H9 (cell line): ENCODE data around the gene CIB4. TPM values are rescaled to one million over a fixed set of nuclear protein-coding genes. Genes with fewer than 3 reads are reported as not detected.

ENCODE experiments used
- DNase-seq: peaks from one replicate; pipeline ENCODE4 v3.0.0-alpha.2; 2017
- H2AFZ ChIP-seq: one replicate; pipeline ENCODE4 v1.6.1; 2013; ENCODE audit warnings: mild to moderate bottlenecking, low read length, control low read depth, moderate library complexity
- H2AK5ac ChIP-seq: 2 replicates; pipeline ENCODE4 v1.6.1; 2013; ENCODE audit warnings: low read length, control low read depth, mixed read lengths; ENCODE audit not compliant: insufficient read length
- H2BK120ac ChIP-seq: one replicate; pipeline ENCODE4 v1.6.1; 2013; ENCODE audit warnings: low read depth, mild to moderate bottlenecking, low read length, control low read depth, inconsistent platforms; ENCODE audit not compliant: poor library complexity, severe bottlenecking
- H2BK12ac ChIP-seq: 2 replicates; pipeline ENCODE4 v1.6.1; 2013; ENCODE audit warnings: low read length, control low read depth, mixed read lengths, low read depth; ENCODE audit not compliant: insufficient read length
- H2BK15ac ChIP-seq: 2 replicates; pipeline ENCODE4 v1.6.1; 2013; ENCODE audit warnings: low read depth, low read length, control low read depth
- H2BK20ac ChIP-seq: one replicate; pipeline ENCODE4 v1.6.1; 2013; ENCODE audit warnings: low read depth, mild to moderate bottlenecking, low read length, control low read depth, inconsistent platforms; ENCODE audit not compliant: poor library complexity, severe bottlenecking
- H2BK5ac ChIP-seq: 2 replicates; pipeline ENCODE4 v1.6.1; 2013; ENCODE audit warnings: low read length, control low read depth, mixed read lengths; ENCODE audit not compliant: insufficient read length
- H3K14ac ChIP-seq: 2 replicates; pipeline ENCODE4 v1.6.1; 2013; ENCODE audit warnings: low read length, control low read depth; ENCODE audit not compliant: insufficient read depth
- H3K18ac ChIP-seq: 2 replicates; pipeline ENCODE4 v1.6.1; 2013; ENCODE audit warnings: low read depth, mild to moderate bottlenecking, mixed read lengths, low read length, control low read depth; ENCODE audit not compliant: insufficient read length
- H3K23ac ChIP-seq: 2 replicates; pipeline ENCODE4 v1.6.1; 2013; ENCODE audit warnings: low read length, control low read depth, mixed read lengths, low read depth; ENCODE audit not compliant: insufficient read length
- H3K23me2 ChIP-seq: 2 replicates; pipeline ENCODE4 v1.6.1; 2013; ENCODE audit warnings: low read depth, mild to moderate bottlenecking, mixed read lengths, low read length, control low read depth; ENCODE audit not compliant: insufficient read length, poor library complexity, severe bottlenecking
- H3K27ac ChIP-seq: 2 replicates; pipeline ENCODE4 v1.5.1; 2013; ENCODE audit warnings: low read length, control low read depth, mixed read lengths, low read depth; ENCODE audit not compliant: insufficient read length
- H3K27me3 ChIP-seq: 2 replicates; pipeline ENCODE4 v1.6.1; 2013; ENCODE audit warnings: low read length, control low read depth, inconsistent platforms; ENCODE audit not compliant: insufficient read depth
- H3K4ac ChIP-seq: 2 replicates; pipeline ENCODE4 v1.6.1; 2013; ENCODE audit warnings: low read depth, mild to moderate bottlenecking, control low read depth, inconsistent platforms, low read length, moderate library complexity
- H3K4me1 ChIP-seq: 2 replicates; pipeline ENCODE4 v1.6.1; 2013; ENCODE audit warnings: low read length, control low read depth, inconsistent platforms; ENCODE audit not compliant: insufficient read depth
- H3K4me2 ChIP-seq: 2 replicates; pipeline ENCODE4 v1.6.1; 2013; ENCODE audit warnings: low read length, control low read depth, mixed read lengths; ENCODE audit not compliant: insufficient read length, insufficient read depth
- H3K56ac ChIP-seq: 2 replicates; pipeline ENCODE4 v1.6.1; 2013; ENCODE audit warnings: low read depth, mild to moderate bottlenecking, mixed read lengths, low read length, control low read depth; ENCODE audit not compliant: insufficient read length
- H3K79me1 ChIP-seq: 2 replicates; pipeline ENCODE4 v1.6.1; 2013; ENCODE audit warnings: low read depth, mild to moderate bottlenecking, moderate library complexity, low read length, control low read depth, inconsistent platforms; ENCODE audit not compliant: insufficient read depth, poor library complexity, severe bottlenecking
- H3K79me2 ChIP-seq: 2 replicates; pipeline ENCODE4 v1.6.1; 2013; ENCODE audit warnings: low read length, control low read depth, inconsistent platforms; ENCODE audit not compliant: insufficient read depth
- H3K9ac ChIP-seq: 2 replicates; pipeline ENCODE4 v1.6.1; 2013; ENCODE audit warnings: low read length, control low read depth, mixed read lengths; ENCODE audit not compliant: insufficient read length; ENCODE audit errors: extremely low read depth
- H3K9me3 ChIP-seq: one replicate; pipeline ENCODE4 v1.6.1; 2013; ENCODE audit warnings: low read depth, low read length, inconsistent platforms; ENCODE audit not compliant: control insufficient read depth
- H3T11ph ChIP-seq: one replicate; pipeline ENCODE4 v1.6.1; 2013; ENCODE audit warnings: mild to moderate bottlenecking, low read length, control low read depth, inconsistent platforms
- H4K20me1 ChIP-seq: one replicate; pipeline ENCODE4 v1.6.1; 2013; ENCODE audit not compliant: control insufficient read depth, insufficient read length, insufficient read depth
- H4K5ac ChIP-seq: 2 replicates; pipeline ENCODE4 v1.6.1; 2013; ENCODE audit warnings: low read depth, mild to moderate bottlenecking, mixed read lengths, low read length, control low read depth; ENCODE audit not compliant: insufficient read length
- H4K8ac ChIP-seq: replicated peaks from 2 replicates; pipeline ENCODE4 v1.6.1; 2013; ENCODE audit warnings: low read length, control low read depth, mixed read lengths, low read depth; ENCODE audit not compliant: insufficient read length
- H4K91ac ChIP-seq: 2 replicates; pipeline ENCODE4 v1.6.1; 2013; ENCODE audit warnings: low read depth, mild to moderate bottlenecking, moderate library complexity, mixed read lengths, low read length, control low read depth; ENCODE audit not compliant: insufficient read length
- H3K27ac Mint-ChIP-seq, 3 experiments: 2 replicates in 2 of 3; 3 replicates in 1 of 3; pipeline ENCODE4 v1.8.0; 2020 to 2021; ENCODE audit warnings: mixed read lengths in 3 of 3, mild to moderate bottlenecking in 1 of 3, moderate library complexity in 1 of 3
- H3K27me3 Mint-ChIP-seq: 2 replicates; pipeline ENCODE4 v1.8.0; 2021; ENCODE audit warnings: low read depth, mild to moderate bottlenecking, moderate library complexity, mixed read lengths
- H3K36me3 Mint-ChIP-seq, 3 experiments: 2 replicates in 2 of 3; 3 replicates in 1 of 3; pipeline ENCODE4 v1.8.0; 2020 to 2021; ENCODE audit warnings: low read depth in 3 of 3, mixed read lengths in 3 of 3; ENCODE audit not compliant: insufficient read depth in 1 of 3
- H3K4me1 Mint-ChIP-seq, 2 experiments: 2 replicates each; pipeline ENCODE4 v1.8.0; 2020; ENCODE audit warnings: mixed read lengths in 2 of 2
- H3K4me3 Mint-ChIP-seq, 2 experiments: 2 replicates in 1 of 2; 3 replicates in 1 of 2; pipeline ENCODE4 v1.8.0; 2020 to 2021; ENCODE audit warnings: mild to moderate bottlenecking in 2 of 2, mixed read lengths in 2 of 2, moderate library complexity in 1 of 2
- H3K9me3 Mint-ChIP-seq, 2 experiments: 2 replicates in 1 of 2; 3 replicates in 1 of 2; pipeline ENCODE4 v1.8.0; 2020; ENCODE audit warnings: mild to moderate bottlenecking in 2 of 2, mixed read lengths in 2 of 2, moderate library complexity in 1 of 2
- WGBS: extraction: QIAGEN DNeasy Blood & Tissue Kit; methylation state at CpG from one replicate; pipeline ENCODE4 v1.1.7; 2013; ENCODE audit warnings: missing lambda C conversion rate, low lambda C conversion rate, mixed read lengths; ENCODE audit not compliant: insufficient read length; ENCODE audit errors: extremely low coverage; 5-methylcytosine and 5-hydroxymethylcytosine counted together
- total RNA-seq: library from RNA; stranded (reverse); gene quantifications from 2 replicates; pipeline ENCODE4 v1.2.1, GENCODE V29; 2021
- TF ChIP-seq, protein P1 (sequence below): fragments of 200-600 bp; sonication (generic); conservative IDR thresholded peaks from 3 replicates; pipeline ENCODE4 v1.8.0; 2021; ENCODE audit warnings: antibody characterized with exemption, mild to moderate bottlenecking

Gene CIB4
- total RNA-seq, 1 experiment from 2014 or later: not detected

DNA sequence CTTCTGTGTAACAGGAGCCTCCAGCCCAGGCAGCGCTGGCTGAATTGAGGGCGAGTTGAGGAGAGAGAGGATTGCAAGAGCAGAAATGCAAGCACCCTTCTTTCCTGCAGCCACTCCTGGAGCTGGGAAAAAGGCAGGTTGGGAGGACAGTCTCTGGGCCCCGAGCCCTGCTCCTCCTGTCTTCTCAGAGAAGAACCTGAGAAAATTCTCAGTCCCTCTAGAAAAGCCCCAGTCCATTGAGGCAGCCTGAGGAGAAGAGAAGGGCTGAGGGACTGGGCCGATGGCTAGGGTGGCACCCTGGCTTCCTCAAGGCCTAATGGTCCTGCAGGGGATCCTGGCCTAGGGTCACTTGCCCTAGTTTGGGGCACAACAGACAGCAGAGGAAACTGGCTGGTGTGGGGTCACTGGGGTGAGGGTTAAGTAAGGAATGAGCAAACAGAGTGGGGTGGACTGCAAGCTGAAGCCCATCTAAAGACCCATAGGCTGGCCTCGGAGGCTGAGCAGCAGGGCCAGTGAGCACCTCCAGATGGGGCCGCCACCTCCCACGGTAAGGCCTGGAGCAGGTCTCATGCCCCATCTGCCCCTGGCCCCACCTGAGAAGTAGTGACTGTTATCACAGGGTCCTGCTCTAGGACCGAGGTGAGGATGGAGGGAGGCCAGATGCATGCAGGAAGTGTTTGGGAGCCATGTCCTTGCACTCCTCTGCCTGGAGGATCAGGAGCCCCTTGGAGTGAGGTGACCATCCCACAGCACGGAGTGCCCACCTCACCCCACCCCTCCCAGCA lies 12.4 kb downstream of the CIB4 start:
- TF ChIP-seq, protein P1, sequence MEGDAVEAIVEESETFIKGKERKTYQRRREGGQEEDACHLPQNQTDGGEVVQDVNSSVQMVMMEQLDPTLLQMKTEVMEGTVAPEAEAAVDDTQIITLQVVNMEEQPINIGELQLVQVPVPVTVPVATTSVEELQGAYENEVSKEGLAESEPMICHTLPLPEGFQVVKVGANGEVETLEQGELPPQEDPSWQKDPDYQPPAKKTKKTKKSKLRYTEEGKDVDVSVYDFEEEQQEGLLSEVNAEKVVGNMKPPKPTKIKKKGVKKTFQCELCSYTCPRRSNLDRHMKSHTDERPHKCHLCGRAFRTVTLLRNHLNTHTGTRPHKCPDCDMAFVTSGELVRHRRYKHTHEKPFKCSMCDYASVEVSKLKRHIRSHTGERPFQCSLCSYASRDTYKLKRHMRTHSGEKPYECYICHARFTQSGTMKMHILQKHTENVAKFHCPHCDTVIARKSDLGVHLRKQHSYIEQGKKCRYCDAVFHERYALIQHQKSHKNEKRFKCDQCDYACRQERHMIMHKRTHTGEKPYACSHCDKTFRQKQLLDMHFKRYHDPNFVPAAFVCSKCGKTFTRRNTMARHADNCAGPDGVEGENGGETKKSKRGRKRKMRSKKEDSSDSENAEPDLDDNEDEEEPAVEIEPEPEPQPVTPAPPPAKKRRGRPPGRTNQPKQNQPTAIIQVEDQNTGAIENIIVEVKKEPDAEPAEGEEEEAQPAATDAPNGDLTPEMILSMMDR: no peak
- Histone ChIP-seq H3K14ac (no peak overlapping the region), H3K9ac (no peak overlapping the region), H2BK12ac (no peak overlapping the region), H4K20me1 (no peaks in the 10 kb centered on the region), H3K18ac (no peak overlapping the region), H3K56ac (no peak overlapping the region), H3K79me1 (no peaks in the 10 kb centered on the region), H3K4me1 (no peaks in the 10 kb centered on the region), H2BK15ac (no peak overlapping the region), H3K23me2 (peaks cover 2% of the 10 kb centered on the region), H2AFZ (no peak overlapping the region), H2BK120ac (no peak overlapping the region), H4K5ac (no peak overlapping the region), H2AK5ac (no peak overlapping the region), H3K4me2 (no peak overlapping the region), H2BK5ac (no peak overlapping the region), H4K91ac (no peak overlapping the region), H3K79me2 (no peaks in the 10 kb centered on the region), H3T11ph (no peak overlapping the region), H3K27me3 (no peaks in the 10 kb centered on the region), H2BK20ac (no peak overlapping the region), H3K27ac (no peak overlapping the region), H3K23ac (no peak overlapping the region), H4K8ac (no peak overlapping the region), H3K9me3 (no peaks in the 10 kb centered on the region), H3K4ac (no peak overlapping the region)
- Mint-ChIP-seq H3K36me3 (no peaks in the 10 kb centered on the region), H3K4me1 (peaks cover 13 to 18% of the 10 kb centered on the region in 2 experiments), H3K27me3 (peaks cover 18% of the 10 kb centered on the region), H3K9me3 (no peaks in the 10 kb centered on the region), H3K4me3 (no peak overlapping the region), H3K27ac (no peak overlapping the region; a peak in 1 of 7 replicates)
- no CpG with 5 or more reads among the region's 9 CpGs for WGBS
- DNase-seq: no peak
